GM12872 (cell line): ENCODE data around the gene GPR55.

ENCODE experiments used
- TF ChIP-seq, protein P1 (sequence below): IDR thresholded peaks from 3 replicates; pipeline ENCODE4 v1.5.1; 2011; ENCODE audit warnings: low read depth, mild to moderate bottlenecking, low read length, moderate library complexity; ENCODE audit not compliant: insufficient read depth

Gene GPR55

DNA sequence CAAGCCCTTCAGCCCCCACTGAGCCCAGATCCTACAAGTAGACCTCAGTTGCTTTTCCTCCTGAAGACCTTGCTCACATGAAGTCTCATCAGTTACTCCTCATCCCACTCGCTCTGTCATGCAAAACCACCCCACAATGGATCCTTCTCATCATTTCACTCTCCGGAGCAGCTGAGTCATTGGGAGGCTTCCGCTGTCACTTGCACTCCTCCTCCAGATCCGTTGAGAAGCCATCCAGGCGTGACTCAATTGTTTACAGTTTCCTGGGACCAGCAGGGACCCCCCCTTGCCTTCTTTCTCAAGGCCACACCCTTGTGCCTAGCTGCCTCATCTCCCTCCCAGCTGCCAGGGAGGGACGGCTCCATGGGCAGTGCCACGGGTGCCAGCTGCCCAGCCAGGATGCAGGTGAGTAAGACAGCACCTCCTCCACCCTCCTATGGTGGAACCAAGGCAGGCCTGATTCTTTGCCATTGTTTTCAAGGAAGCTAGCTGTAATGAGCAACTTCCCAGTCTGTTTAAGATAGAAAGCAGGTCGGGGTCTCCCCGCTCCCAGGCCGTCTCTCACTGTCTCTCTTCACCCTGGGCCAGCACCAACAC lies 16.3 kb downstream of the GPR55 start:
- TF ChIP-seq, protein P1, sequence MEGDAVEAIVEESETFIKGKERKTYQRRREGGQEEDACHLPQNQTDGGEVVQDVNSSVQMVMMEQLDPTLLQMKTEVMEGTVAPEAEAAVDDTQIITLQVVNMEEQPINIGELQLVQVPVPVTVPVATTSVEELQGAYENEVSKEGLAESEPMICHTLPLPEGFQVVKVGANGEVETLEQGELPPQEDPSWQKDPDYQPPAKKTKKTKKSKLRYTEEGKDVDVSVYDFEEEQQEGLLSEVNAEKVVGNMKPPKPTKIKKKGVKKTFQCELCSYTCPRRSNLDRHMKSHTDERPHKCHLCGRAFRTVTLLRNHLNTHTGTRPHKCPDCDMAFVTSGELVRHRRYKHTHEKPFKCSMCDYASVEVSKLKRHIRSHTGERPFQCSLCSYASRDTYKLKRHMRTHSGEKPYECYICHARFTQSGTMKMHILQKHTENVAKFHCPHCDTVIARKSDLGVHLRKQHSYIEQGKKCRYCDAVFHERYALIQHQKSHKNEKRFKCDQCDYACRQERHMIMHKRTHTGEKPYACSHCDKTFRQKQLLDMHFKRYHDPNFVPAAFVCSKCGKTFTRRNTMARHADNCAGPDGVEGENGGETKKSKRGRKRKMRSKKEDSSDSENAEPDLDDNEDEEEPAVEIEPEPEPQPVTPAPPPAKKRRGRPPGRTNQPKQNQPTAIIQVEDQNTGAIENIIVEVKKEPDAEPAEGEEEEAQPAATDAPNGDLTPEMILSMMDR = no peak

DNA sequence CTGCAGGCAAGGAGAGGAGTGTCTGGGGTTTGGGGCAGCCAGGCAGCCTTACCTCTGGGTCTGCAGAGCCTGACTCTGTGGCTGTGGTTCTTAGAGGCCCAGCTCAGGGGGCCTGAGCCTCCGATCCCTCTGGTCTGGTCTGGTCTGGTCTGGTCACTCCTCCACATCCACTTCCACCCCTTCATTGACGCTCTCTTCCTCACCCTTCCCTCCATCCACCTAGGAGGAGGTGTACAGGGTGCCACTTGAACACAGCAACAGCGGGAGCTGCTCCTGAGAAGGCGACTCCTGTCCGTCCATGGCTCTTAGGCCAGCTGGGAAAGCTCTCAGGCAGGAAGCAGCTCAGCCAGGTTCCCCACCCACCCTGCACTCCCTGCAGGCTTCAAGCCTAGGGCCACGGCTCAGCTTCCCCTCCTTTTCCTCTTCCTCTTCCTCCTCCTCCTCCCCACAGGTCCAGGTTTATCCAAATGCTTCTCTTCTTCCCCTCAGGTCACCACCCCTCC lies 16.9 kb downstream of the GPR55 start:
- TF ChIP-seq, protein P1 = no peak

DNA sequence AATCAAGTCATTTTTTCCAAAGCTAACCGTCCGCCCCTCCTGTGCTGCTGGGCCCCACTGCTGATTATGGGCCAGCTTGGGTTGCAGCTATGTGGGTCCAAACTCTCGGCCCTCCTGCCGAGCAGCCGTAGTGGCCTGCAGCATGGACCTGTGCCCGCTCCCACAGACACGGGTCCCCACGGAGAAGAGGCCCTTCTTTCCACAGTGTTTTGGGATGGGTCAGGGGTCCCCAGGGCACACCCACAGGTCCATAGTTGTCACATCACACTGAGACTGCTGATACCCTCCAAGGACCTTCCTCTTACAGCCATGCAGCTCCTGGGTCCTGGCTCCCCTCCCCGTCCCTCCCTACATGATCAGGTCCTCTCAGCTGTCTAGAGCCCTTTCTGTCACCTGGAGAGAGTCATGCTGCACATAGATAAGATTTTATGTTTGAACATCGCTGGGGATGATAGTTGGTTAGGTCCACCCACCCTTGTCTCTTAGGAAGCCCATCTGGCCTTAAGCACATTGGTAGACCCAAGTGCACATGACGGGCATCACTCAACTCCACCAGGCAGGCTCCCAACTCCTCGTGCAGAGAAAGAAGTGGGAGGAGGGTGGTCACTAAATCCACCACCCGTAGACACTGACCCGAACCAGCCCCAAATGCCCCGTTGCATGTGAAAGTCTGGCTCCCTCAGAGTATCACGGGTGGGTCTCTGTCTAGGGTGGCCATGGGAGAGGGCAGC lies 17.5 kb downstream of the GPR55 start:
- TF ChIP-seq, protein P1 = no peak

DNA sequence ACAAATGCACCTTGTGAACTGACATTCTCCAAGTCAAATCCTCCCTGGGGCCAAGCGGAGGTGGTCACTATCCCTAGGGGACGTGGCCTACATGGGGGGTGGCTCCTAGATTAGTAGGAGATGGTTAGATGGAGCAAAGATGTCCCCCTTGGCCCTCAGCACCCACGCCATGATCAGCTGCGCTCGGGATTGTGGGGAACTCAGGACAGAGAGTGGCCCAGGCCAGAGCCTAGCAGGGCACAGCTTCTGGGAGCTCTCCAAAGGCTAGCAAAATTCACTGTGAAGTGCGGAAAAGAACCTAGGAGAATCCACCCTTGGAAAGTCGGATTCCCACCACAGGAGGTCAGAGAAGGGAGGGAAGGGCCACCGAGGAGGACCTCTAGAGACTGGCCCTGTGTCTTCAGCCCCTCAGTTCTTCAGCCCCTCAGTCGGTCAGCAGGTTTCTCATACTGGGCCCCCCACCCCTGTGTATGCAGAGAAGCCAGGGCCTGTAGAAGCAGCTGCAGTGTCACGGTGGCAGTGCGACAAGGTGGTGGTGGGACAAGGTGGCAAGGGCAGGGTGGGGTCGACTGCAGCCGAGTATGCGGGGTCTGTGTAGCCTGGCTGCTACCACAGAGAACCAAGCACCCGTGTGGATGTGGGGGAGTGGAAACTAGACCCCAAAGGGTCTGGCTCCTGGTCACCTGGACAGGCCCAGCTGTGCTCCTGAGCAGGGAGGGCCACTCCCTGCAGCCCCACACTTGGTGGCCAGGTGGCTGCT lies 18.4 kb downstream of the GPR55 start:
- TF ChIP-seq, protein P1 = no peak

DNA sequence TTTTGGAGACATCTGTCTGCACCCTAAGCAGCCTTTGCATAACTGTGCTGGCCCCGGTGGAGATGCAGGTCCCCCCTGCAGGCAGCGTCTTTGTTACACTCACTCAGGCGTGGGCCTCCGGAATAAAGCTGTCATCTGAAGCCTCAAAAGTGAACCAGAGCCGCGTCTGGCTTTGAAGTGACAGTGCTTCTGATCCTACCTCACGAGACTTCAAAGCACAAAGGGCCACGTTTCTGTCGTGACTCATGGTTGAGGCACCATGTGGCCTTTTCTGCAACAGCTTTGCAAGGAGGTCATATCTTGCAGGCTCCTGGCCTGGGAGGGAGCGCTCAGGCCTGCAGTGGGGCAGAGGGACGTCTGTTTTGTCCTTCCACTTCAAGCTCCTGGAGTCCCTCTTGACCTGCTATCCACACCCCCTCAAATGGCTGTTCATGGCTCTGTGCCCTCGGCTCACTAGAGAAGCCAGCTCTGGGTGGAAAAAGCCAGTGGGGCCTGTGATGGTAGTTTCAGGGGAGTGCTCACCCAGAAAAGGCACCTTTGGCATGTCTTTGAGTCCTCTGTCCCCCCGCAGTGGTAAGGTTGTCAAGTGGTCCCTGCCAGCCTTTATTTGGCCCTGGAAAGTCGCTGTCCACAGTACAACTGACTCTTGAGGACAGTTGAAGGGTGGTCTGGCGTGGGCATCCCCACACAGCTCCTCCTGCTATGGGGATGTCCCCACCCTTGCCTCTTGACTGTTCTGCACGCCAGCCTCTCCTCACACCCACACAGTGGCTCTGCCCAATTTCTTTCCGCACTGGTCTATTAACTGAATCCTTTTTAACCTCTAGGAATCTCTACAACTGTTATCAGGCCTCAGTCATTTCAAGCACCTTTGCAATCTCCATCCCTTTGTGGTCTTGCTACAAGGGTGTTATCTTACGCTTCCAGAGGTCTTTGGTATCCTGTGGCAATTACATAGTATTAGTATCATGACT lies 19.3 kb downstream of the GPR55 start:
- TF ChIP-seq, protein P1 = no peak

DNA sequence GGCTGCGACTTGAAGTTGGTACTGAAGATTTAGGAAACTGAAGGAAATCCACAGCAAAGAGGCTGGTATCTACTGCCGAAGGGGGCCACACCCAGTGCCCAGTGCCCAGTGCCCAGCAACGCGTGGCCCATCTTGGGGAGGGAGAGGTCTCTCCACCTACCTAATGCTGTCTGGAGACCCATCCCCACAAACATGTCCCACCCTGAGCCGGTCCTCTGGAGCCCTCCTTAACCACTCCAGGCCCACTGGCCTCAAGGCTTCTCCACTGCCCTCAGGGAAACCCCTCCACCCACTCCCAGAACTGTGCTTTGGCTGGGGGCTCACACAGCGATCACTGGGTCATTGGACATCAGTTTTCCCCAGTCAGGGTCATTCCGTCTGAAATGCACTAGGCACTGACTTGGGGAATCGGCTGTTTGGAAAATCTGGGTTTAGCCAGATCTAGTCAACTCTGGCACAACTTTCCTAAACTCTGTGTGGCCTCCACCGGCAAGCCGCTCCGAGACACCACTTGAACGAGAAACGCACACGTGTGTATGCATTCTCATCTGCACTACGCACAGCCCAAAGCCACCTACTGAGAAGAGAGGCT lies 20.1 kb downstream of the GPR55 start:
- TF ChIP-seq, protein P1 = no peak
